GOT3 (cell line): ENCODE results near the gene ELOB.

ENCODE experiments used
- DNase-seq: peaks from one replicate; lab custom pipeline; 2025; ENCODE audit warnings: mixed read lengths; lab: John Stamatoyannopoulos, UW

Gene ELOB

DNA sequence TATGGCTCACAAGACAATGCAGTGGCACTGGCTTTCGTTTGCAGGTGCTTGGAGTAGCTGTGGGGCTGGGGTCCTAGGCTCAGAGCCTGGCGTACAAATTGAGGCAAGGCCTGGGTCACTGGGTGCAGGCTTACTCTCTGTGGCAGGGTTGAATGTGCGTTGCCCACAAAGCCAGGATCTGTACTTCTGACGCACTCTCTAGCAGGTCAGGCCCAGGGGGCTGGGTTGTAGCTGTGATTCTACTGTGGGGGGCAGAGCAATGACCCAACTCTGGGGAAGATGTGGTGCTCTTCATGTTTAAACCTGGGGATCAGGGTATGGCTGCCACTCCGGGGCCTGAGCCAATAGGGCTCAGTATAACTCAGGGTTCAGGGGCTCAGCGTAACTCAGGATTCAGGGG, 33.6 kb upstream of the ELOB start:
- DNase-seq: no peak

DNA sequence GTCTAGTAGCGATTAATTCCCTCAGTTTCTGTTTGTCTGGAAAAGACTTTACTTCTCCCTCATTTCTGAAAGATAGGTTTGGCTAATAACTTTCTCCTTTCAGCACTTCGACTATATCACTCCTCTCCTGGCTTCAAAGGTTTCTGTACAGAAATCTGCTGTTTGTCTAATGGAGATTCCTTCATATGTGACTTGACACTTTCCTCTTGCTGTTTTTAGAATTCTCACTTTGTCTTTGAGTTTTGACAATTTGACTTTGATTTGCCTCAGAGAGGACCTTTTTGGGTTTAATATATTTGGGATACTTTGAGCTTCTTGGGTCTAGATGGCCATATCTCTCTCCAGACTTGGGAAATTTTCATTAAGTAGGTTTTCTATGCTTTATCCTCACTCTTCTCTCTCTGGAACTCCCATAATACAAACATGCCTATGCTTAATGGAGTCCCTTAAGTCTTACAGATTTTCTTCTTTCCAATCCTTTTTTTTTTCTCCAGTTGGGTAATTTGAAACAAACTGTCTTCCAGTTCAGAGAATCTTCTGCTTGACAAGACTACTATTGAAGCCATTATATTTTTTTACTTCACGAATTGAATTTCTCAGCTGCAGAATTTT, 32.2 kb upstream of the ELOB start:
- DNase-seq: no peak

DNA sequence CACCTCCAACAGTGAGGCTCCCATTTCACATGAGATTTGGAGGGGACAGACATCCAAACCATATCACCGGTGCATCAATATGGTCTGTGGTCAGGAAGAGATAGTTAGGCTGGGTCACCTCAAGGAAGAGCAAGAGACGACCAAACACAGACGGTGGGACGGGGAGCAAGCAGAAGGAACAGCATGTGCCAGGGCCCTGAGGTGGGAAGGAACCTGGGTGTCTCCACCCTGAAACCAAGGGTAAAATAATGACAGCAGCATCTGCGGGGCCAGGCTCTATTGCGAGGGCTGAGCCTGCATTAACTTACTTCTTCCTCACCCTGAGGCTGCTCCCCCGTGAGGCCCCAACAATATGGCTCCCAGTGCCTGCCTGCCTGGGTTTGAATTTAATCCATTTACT, 31.1 kb upstream of the ELOB start:
- DNase-seq: no peak

DNA sequence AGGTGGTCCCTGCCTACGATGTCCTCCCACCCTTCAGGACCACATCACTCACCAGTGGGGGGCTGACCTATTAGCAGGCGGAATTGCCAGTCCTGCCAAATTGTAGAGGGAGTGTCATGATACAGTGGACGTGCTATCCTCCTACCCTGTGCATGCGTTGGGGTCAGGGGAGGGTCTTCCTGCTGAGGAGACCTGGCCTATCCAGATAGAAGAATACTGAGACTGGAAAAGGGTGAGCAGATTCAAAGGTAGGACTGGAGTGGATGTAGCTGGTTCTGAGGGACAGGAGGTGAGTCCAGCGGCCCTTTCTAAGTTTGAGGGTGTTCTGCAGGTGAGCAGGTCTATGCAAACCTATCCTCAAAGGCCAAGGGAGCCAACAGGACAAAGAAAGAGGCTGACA, 29.2 kb upstream of the ELOB start:
- no peak for DNase-seq

DNA sequence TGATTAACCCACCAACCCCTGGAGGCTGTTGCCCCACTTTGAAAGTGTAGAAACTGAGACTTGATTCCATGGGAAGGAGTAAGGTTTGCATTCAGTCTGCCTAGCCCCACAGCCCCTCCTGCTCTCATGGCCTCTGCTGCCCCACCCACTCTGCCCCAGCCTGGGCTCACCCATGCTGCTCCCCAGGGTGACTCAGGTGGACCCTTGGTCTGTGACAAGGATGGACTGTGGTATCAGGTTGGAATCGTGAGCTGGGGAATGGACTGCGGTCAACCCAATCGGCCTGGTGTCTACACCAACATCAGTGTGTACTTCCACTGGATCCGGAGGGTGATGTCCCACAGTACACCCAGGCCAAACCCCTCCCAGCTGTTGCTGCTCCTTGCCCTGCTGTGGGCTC, 27.6 kb upstream of the ELOB start:
- DNase-seq: no peak

DNA sequence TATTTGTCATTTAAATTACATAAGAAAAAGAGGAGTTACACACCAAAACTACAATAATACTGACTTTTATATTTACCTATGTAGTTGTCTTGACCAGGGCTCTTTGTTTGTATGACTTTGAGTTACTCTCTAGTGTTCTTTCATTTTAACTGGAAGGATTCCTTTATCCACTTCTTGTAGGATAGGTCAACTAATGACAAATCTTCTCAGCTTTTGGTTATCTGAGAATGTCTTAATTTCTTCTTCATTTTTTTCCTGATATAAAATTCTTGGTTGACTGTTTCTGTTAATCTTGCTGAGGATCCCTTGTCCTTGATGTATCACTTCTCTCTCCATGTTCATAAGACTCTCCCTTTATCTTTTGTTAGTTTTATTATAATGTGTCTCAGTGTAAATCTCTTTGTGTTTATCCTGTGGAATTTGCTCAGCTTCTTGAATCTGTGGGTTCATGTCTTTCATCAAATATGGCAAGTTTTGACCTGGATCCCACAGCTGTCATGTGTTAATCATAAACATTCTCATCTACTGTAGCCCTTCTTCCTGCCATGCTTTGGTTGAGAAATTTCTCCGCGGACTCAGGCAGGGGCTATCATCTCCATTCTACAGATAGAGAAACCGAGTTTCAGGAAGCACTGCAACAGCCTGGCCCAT, 26.6 kb upstream of the ELOB start:
- DNase-seq: no peak

DNA sequence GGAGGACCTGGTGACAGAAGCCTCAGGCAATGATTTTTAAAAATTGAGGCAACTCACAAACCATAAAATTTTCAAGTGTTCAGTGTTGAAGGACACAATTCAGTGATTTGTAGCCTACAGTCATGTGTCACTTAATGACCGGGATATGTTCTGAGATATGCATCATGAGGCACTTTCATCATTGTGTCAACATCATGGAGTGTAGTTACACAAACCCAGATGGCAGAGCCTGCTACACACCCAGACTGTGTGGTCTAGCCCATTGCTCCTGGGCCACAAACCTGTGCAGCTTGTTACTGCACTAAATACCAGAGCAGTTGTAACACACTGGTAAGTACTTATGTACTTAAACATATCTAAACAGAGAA, 22.8 kb upstream of the ELOB start:
- no peak for DNase-seq

DNA sequence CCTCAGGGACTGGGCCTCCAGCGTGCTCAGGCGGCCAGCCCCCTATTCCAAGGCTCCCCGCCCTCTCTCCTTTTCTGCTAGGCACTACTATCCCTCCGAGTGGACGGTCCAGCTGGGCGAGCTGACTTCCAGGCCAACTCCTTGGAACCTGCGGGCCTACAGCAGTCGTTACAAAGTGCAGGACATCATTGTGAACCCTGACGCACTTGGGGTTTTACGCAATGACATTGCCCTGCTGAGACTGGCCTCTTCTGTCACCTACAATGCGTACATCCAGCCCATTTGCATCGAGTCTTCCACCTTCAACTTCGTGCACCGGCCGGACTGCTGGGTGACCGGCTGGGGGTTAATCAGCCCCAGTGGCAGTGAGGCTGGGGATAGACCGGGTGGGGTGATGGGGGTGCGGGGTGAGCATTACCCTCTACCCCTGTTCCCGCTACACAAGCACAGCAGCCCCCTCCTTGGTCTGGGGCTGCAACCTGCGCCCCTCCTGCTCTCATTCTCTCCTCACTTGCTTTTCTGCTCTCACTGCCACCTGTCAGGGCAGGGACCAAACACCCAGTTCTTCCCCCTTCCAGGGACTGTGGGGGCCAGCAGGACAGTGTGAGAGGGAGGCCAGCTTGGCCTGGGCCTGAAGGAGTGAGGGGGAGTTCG, 22.3 kb upstream of the ELOB start:
- DNase-seq: no peak

DNA sequence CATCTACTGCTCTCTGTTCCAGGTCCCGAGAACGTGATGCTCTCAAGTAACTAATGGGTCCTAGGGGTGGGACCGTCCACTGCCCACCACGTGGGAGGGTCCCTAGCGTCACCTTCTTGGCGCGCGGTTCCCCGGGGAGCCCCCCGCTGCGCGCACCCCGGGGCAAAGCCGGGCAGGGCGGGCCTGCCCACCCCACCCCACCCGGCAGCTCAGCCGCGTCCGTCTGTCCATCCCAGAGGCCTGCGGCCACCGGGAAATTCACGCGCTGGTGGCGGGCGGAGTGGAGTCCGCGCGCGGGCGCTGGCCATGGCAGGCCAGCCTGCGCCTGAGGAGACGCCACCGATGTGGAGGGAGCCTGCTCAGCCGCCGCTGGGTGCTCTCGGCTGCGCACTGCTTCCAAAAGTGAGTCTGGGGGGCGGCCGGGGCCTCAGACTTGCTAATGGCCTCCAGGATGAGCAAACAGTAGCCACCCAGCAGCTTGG, 21.7 kb upstream of the ELOB start:
- no peak for DNase-seq

DNA sequence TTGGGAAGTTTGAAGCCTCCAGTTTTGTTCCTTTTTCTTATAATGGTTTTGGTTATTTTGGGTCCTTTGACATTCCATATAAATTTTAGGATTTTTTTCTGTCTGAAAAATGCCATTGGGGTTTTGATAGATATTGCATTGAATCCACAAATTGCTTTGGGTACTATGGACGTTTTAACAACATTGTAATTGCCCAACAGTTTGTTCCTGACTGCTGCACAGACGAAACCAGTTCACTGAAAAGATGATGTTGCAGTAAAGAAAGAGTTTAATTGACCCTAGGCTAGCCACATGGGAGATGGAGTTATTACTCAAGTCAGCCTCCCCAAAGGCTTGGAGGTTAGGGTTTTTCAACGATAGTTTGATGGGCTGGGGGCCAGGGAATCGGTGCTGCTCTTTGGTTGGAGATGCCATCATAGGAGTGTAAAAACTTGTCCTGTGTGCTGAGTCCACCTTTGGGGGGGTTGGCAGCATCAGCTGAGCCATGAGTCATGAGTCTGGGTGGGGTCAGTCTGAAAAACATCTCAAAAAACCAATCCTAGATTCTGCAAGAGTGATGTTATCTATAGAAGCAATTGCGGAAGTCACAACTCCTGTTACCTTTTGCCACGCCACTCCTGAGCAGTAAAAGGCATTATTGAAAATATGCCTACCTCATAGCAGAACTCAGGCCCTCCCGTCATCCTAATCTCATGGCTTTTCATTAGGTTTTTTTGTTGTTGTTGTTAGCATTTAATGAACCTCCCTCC, 18.5 kb upstream of the ELOB start:
- no peak for DNase-seq

DNA sequence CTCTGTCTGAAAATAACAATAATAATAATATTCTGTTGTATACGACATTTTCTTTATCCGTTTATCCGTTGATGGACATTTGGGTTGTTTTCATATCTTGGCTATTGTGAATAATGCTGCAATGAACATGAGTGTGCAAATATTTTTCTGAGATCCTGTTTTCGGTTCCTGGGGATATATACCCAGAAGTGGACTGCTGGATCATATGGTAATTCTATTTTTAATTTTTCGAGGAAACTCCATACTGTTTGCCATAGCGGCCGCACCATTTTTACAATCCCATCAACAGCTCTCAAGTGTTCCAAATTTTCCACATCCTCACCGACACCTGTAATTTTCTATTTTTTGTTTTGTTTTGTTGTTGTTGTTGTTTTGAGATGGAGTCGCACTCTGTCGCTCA, 15.9 kb upstream of the ELOB start:
- no peak for DNase-seq

DNA sequence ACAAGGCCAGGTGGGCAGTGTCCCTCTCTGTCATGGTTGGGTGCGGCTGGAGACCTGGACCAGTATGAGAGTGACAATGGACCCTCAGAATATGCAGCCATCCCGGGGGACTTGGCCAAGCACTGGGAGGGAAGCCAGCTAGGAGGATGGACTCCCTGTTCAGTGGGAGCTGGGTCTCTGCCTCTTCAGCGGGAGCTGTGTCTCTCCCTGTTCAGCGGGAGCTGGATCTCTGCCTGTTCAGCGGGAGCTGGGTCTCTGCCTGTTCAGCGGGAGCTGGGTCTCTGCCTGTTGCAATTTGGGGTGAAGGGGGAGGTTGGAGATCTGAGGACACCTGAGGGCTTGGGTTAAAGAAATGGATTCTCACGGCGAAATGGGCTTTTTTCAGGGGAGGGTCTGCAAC, 14.1 kb upstream of the ELOB start:
- no peak for DNase-seq

DNA sequence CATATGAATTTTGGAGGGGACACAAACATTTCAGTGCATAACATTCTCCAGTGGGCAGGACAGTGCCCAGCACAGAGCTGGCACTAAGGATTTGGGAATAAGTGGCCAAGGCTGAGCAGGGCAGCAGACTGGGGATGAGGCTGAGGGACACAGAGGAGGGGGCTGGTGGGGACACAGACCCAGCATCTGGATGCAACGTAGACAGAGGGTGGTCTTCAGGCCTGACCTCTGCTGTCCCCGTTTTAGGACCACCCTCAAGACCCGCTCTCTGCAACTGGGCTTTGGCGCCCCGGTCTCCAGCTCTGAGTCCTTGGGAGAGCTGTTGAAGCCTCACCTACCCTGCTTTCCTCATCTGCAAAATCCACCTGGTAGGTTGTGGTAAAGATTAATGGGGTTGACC, 13.6 kb upstream of the ELOB start:
- DNase-seq: no peak

DNA sequence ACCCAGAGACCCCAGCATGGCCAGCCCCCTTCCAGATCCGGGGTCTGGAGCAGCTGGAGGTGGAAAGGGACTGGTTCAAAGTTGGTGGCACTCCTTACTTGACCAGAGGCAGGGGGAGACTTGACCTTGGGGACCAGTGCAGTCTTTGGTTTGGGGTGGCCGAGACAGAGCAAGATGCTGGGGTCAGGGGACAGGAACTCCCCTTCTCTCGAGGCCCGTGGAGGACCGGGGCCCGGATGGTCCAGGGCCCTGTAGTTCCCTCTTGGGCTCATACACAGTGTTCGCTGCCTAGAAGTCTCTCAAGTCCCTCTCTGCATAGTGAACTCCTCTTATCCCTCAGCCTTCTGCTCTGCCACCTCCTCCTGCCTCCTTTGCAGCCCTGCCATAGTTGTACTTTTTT, 10.9 kb upstream of the ELOB start:
- DNase-seq: no peak

DNA sequence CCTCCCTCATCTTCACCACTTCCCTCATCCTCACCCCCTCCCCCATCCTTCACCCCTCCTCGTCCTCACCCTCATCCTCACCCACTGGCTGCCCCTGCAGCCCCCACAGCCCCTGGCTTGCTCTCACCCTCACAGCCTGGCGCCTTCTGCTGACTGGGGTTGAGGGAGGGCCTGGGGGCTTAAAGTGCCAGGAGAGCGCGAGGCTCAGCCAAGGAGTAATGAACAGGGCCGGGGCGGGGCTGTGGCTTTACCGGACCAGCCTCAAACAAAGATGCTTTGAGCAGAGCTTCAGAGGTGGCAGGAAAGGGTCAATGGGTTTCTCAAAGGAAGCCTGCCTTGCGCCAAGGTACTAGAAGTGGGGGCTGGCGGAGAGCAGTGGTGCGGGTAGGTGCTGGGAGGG, 10.3 kb upstream of the ELOB start, which contains the start of gene PRSS33:
TSS of gene PRSS33 (minus strand) at position 155 of the 400 bp plus-strand sequence. CDS start 1,013 bp downstream, outside the sequence.
- no peak for DNase-seq

DNA sequence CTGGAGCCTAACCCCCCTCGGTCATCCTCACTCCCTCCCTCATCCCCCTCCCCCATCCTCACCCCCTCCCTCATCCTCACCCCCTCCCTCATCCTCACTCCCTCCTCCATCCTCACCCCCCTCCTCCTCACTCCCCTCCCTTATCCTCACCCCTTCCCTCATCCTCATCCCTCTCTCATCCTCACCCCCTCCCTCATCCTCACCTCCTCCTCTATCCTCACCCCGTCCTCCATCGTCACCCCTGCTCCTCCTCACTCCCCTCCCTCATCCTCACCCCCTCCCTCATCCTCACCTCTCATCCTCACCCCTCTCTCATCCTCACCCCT, 9.7 kb upstream of the ELOB start:
- no peak for DNase-seq

DNA sequence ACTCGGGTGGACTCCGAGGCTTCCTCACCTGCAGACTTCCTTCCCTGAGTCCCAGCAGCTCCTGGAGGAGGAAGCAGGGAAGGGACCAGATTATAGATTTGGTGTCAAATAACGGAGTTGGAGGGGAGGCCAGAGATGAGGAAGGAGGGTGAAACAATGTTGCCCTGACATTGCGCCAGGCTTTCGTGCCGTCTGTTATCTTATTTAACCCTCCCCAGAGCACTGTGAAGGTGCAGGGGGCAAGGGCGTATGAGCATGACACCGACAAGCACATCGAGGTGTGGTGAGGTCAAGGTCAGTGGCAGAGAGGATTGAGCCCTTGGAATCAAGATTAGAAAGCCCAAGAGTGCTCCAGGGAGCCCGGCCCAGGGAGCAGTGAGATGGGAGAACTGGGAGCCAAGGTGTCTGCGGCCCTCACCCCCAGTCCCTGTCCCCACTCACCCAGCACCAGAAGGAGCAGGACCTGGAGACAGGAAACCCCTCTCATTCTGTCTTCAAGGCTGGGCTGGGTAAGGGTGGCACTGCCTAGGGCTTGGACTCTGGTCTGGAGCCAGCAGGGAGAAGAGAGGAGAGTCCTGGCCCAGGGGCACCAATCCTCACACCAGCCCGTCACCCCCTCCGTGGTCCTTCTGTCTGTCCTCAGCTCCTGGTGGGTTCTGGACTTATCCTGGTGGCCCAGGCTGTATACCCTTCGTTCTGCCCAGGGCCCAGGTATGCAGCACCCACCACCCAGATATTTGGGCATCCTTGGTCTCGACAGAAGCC, 9.2 kb upstream of the ELOB start:
- DNase-seq: no peak

DNA sequence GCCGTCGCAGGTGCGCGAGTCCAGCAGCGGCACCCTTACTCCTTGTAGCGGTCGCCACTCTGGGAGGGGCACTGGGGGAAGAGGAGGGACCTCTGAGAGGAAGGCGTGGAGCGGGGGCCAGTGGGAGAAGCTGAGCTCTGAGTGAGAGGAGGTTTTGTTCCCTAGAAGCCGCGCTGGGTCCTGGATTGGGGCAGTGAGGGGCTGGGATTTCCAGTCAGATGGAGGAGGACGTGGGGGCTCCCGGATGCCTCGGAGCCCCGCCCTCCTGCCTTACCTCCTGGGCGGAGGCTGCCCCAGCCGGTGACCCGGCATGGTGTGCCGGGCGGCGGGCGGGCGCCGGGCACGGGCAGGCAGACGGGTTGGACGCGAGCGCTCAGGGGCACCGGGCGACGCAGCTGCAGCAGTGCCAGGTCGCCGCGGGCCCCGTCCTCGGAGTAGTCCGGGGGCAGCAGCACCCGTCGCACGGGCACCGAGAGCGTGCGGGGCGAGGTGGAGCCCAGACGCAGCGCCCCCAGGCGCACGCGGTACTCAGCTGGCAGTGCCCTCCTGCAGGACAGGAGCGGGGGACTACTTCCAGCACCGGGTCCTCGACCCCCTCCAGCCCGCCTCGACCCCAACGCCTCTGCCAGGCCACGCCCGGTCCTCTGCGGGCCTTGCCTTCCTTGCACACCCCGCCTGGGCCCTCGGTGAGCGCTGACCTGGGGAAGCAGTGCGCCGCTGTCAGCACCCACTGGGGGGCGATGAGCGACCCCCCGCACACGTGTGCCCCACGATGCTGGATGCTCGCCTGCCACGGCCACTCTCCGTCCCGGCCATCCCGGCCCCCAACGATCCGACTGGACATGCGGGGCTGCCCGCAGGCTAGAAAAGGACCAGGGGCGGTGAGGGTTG, 8.3 kb upstream of the ELOB start:
- DNase-seq: no peak

DNA sequence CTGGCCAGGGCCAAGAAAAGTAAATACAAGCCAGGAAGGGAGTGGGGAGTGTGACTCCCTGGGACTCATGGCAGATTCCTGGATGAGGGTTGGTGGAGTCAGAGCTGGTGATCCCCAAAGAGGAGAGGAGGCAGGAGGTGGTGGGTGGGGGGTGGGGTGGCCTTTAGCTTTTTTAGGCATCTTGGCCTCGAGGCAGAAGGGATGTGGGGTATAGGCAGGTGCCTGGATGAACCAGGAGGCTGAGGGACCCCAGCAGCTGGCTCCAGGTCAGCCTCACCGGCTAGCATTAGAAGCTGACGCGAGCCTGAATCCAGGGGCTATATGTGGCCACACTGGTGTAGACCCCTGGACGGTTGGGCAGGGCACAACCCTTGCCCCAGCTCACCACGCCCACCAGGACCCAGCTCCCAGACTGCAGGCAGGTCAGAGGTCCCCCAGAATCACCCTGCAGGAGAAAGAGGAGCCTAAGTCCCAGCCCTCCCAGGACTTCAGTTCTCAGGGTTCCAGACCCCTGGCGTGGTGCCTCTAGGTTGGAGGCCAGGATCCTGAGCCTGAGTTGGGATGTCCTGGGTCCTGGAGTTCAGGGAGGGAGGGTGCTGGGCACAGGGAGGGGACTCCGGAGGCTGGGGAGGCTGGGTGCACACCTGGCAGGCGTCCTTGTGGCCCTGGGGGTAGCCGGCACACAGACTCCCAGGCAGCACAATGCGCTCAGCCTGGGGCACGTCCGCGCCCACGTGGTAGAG, 7.4 kb upstream of the ELOB start:
- DNase-seq: no peak

DNA sequence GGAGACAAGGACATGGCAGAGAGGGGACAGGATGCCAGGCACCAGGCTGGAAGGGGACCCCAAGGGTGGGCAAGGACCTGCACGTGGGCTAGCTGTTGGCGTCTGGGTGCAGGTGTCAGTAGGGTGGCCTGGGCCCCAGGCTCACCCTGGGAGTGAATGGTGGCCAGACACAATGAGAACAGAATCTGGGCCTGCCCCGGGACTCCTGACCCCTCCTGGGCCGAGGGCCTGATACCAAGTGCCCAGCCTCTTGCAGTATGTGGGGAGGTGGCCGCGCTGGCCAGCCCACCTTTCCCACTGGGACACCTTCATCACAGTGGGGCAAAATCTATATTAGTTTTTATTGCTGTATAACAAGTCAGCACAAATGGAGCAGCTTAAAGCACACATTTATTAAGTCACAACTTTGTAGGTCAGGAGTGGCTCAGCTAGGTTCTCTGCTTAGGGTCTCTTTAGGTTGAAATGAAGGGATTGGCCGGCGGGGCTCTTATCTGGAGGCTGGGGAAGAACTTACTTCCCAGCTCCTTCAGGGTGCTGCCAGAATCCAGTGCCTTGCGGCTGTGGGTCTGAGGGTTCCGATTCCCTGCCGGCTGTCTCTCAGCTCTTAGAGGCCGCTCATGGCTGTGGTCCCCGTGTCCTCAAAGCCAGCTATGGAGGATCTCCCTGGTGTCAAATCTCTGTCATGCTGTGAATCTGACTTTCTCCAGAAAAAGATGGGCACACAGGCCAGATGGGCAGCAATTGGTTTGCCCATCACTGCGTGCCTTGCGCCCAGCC, 6.7 kb upstream of the ELOB start:
- no peak for DNase-seq
